Right forelimb (tissue), 1 donor: ENCODE data around the gene HIF1A.
"Not testable (repeated sequence)": the region's sequence is repeated elsewhere in the genome, so short reads cannot be mapped to it uniquely, and the experiment has no call there.

Experiments
- DNase-seq: peaks from one replicate; pipeline ENCODE4 v3.0.0-alpha.2; 2018

Gene HIF1A

DNA sequence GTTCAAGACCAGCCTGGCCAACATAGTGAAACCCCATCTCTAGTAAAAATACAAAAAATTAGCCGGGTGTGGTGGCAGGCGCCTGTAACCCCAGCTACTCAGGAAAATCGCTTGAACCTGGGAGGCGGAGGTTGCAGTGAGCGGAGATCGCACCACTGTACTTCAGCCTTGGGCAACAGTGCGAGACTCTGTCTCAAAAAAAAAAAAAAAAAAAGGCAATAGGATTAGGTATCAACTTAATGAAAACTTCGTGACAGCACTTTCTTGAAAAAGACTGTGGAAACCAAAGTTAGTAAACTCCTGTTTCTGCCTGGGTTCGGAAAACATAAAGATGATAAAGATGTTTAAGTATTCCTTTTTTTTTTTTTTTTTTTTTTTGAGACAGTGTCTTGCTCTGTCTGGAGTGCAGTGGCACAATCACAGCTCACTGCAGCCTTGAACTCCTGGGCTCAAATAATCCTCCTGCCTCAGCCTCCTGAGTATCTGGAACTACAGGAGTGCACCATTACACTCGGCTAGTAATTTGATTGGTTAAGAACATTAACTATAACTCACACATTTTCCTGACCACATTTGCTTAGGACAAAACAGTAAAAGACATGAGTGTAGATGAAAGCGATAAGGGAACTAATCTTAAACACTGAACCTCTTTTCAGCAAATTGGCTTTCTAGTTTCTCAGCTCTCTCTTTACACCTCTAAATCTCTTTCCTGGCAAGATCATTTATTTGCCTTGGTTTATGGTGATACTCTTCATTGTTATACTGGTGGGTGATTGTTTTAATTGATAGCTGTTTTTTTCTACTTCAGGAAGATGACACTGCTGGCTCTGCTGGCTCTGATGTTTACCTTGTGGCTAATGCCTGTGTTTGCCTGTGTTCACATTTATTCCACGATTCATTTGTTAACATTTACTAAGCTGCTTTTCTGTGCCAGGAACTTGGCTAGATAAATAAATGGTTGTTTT lies 15.8 kb downstream of the HIF1A start:
- DNase-seq: no peak

DNA sequence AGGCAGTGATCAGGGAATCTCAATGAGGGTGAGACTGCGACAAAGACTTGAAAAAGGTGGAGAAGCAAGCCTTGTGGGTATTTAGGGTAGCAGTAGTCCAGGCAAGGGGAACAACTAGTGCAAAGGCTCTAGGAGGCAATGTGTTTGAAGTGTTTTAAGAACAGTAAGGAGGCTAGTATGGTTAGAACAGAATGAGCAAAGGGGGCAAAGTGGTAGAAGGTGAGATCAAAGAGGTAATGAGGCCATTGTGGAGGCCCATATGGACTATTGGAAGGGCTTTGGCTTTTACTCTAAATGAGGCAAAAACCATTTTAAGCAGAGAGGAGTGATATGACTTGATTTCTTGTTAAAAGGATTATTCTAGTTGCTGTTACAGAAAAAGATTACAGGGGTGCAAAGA lies 16.8 kb downstream of the HIF1A start:
- no peak for DNase-seq

DNA sequence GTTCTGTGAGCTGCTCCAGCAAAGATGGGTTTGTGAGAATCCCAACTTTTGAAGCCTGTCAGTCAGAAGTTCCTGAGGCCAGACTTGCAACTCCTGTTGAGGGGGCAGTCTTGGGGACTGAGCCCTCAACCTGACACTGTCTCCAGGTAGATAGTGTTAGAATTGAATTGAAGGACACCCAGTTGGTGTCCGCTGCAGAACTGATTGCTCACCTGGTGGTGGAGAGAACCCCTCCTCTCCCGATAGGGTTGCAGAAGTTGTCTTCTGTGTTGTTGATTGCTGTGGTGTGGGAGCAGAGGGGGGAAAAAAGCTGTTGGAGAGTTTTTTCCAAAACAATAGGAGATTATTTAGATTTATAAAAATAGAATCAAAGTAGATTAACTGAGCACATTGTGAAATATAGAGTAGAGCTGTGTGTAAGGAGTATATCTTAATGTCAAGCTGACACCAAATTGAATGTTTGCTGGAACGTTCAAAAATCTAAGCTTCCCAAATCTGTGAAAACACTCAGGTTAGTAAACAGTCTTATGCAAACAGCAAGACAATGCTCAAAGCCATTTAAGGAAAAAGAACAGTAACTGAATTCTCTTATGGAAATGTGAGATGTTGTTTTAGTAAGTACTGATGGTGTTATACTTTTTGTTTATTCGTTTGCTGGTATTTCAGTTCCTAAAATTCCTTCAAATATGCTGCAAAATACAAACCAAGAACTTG lies 18.6 kb downstream of the HIF1A start:
- DNase-seq: no peak

DNA sequence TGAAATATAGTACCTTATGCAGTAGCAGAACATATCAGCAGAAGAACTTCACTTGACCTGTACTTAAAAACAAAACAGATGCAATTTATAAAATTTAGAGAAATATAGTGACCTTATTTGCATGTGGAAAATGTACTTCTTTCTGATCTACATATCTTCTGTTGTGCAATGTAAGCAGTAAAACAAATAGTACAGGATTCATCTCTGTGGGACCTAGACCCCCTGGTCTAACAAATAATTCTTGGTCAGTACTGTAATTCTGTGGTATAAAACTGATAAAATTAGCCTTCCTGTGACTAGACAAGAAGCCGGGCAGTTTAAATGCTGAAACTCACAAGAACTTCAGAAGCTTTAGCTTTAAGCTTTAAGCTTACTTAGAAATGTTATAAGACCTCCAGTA lies 21.6 kb downstream of the HIF1A start:
- DNase-seq: no peak

DNA sequence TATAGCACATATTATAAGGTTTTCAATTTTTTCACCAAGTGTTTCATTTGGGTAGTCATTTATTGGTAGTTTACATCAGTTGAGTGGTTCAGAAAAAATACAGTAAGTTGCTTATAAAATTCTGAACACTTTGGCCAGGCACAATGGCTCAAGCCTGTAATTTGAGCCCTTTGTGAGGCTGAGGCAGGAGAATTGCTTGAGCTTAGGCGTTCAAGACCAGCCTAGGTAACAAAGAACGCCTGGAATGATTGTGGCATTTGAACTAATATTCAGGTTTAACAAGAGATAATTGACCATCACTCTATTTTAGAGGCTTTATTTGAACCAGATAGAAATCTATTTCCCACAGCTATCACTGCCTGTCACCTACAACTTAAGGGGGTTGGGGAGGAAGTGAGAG lies 22.7 kb downstream of the HIF1A start:
- DNase-seq: no peak

DNA sequence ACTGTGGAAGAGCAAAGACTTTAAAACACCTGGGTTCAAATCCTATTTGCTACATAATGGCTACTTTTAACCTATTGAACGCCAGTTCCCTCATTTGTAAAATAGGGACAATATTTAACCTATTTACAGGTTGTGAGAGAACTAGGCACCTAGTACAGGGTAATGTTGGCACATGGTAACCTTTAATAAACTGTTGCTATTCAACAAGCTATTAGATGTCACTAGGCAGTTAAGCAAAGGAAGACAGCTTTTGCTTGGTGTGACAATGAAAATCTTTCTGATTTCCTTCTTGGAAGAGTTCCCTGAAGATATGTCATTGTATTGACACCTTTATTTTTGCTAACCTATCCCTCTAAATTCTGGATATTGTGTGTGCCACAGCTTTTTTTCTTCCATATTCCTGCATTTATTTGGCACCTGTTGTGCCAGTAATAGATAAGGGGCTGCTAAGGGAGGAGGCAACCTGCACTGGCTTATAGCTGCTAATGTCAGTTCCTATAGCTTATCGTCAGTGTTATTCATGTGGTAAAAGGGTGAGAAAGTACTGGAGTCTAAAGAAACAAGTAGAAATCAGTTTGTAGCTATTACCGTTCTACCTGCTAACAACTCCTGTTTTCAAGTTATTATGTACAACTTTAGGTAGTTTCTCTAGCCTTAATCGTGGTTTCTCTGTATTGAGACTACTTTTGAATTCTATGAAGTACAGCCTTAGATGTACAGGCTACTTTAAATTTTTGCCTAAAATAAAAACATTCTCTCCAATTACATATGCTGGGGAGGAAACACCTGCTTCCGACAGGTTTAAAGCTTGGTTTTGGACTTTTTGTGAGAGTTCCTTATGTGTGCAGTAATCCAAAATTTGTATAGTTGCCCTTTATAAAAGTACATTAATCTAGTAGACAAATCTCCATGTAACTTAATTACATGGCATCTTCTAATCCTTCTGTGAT lies 24.3 kb downstream of the HIF1A start:
- no peak for DNase-seq

DNA sequence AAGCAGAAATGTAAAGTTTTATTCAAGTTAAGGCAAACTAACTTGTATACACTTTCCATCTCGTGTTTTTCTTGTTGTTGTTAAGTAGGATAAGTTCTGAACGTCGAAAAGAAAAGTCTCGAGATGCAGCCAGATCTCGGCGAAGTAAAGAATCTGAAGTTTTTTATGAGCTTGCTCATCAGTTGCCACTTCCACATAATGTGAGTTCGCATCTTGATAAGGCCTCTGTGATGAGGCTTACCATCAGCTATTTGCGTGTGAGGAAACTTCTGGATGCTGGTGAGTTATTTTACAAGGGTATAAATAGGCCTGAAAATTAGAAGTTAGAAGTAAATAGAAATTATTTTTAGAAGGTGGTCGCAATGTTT lies 25.0 kb downstream of the HIF1A start:
- DNase-seq: no peak

DNA sequence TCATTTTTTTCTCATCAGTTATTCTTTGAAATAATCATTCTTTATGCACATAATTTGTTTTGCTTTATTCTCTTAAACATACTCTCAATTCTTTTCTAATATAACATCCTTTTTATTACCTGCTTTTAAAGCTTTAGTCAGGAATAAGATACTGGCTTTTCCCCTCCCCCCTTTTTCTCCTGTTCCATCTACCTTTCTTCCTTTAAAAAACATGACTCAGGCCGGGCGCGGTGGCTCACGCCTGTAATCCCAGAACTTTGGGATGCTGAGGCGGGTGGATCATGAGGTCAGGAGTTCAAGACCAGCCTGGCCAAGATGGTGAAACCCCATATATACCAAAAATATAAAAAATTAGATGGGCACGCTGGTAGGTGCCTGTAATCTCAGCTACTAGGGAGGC lies 25.4 kb downstream of the HIF1A start:
- no peak for DNase-seq

DNA sequence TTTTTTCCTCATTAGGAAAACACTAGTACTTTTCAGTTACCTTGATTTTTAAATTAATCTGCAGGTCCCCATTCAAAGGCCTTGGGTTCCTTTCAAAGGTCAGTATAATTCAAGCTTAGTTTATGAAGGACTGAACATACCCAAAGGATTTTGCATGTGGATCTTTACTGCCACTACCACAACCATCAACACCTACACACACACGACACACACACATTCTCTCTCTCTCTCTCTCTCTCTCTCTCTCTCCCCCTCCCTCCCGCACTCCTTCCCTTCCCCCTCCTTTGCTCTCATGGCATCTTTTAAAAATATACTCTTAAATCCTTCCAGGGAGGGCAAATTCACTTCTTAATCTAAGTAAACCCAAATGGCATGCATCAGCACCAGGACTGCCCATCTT lies 28.8 kb downstream of the HIF1A start:
- no peak for DNase-seq

DNA sequence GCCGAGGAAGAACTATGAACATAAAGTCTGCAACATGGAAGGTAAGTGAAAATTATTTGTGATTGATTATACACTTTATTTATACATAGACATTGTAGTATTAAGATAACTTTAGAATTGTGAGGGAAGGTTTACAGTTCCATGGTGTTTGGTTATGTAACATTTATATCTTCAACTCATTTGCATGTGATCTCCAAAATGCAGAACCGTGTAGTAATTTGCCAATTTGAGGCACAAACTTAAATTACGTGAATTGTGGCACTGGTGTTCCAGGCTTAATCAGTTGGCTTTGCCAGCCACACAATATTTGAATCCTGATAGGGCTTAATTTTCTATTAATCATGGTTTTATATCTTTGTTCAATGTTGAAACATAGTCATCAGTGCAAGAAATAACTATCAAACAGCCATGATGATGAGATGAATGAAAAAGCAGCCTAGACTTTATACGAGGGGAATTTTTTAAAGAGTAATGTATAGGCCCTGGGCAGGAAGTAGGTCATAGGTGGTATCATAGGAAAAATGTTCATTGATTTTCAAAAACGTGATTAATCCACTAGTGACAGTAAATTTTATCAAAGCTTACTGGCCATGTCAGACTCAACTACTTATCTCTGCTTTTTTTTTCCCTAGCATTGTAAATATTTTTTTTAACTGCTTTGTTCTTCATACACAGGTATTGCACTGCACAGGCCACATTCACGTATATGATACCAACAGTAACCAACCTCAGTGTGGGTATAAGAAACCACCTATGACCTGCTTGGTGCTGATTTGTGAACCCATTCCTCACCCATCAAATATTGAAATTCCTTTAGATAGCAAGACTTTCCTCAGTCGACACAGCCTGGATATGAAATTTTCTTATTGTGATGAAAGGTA lies 31.7 kb downstream of the HIF1A start:
- no peak for DNase-seq

DNA sequence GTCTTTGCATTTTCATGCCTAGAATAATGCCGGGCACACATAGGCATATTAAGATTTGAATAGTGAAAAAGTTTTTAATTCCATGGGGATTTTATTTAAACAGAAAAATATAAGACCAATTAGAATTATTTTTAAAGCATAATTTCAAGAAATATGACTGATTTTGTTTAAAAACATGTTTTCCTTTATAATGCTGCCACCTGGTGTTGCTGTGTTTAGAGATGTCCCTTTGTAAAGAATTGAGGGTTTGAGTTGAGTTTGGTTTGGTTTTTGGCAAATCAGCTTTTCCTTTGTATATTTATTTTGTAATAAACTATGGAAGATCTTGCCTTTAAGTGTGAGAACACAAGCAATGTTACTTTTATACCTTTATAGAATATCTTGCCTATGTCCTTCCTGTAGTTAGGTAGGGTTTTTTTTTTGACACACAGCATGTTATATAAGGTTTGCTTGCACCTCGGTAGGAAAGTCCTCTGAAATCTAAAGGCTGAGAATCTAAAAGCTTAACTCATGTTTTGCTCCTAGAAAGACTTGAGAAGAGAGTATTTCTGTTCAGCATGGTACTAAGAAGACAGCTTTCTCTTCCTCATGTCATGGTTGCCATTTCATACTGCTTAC lies 35.6 kb downstream of the HIF1A start:
- no peak for DNase-seq

DNA sequence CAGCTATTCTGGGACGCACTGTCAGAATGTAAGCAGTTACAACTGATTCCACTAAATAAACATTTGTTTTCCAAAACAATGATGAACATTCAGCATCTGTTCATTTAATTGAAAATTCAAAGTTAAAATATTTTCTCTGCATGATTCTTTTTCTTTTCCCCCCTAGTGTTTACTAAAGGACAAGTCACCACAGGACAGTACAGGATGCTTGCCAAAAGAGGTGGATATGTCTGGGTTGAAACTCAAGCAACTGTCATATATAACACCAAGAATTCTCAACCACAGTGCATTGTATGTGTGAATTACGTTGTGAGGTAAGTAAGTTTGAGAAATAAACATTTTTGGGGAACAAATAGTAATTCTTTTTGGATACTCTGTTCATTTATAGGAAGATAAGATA lies 38.7 kb downstream of the HIF1A start:
- no peak for DNase-seq

DNA sequence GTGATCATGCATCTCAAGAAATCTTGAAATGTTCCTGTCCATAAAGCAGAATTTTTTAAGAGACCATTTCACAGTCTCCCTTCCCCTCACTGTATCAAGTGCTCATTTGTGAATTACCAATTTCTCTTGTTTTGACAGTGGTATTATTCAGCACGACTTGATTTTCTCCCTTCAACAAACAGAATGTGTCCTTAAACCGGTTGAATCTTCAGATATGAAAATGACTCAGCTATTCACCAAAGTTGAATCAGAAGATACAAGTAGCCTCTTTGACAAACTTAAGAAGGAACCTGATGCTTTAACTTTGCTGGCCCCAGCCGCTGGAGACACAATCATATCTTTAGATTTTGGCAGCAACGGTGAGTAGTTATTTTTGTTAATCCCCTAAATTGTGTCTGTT lies 41.4 kb downstream of the HIF1A start:
- no peak for DNase-seq

DNA sequence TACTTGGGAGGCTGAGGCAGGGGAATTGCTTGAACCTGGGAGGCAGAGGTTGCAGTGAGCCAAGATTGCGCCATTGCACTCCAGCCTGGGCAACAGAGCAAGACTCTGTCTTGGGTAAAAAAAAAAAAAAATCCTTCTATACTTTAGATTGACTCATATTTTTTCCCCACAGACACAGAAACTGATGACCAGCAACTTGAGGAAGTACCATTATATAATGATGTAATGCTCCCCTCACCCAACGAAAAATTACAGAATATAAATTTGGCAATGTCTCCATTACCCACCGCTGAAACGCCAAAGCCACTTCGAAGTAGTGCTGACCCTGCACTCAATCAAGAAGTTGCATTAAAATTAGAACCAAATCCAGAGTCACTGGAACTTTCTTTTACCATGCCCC lies 42.6 kb downstream of the HIF1A start:
- no peak for DNase-seq

DNA sequence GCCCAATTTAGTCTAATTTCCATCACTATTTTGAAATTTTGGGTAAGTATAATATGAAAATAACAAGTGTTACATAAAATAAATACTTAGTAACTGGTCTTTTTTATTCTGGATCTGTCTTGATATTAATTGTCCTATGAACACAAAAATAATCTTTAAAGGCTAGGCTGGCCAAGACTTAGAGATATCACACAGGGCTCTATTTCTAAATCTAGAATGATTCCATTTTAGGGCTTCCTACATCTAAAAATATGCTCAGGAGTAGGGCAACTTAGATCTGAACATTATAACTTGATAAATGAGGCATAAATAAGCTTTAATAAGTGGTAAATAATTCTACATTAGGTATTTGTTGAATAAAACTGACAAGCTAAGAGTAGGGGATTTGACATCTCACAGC lies 43.8 kb downstream of the HIF1A start:
- DNase-seq: no peak

DNA sequence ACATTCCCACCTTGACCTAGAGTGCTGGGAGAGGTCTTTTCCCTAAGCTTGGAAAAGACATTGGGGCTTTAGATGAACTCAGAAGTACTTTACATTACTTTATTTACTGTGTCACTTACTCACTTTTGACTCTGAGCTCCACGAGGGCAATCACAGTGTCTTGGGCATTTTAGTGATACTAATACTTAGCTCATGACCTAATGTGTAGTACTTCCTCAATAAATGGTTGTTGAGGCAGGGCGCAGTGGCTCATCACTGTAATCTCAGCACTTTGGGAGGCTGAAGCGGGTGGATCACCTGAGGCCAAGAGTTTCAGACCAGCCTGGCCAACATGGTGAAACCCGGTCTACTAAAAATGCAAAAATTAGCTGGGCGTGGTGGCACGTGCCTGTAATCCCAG lies 47.1 kb downstream of the HIF1A start:
- DNase-seq: no peak

DNA sequence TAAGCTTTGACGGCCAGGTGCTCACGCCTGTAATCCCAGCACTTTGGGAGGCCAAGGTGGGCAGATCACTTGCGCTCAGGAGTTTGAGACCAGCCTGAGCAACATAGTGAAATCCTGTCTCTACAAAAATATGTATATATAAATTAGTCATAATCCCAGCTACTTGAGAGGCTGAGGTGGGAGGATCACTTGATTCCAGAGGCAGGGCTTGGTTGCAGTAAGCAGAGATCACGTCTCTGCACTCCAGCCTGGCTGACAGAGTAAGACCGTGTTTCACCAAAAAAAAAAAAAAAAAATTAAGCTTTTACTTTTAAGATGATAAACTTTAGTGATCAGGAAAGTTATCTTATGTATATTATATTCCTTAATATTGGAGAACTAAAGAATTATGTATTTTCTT lies 48.9 kb downstream of the HIF1A start:
- DNase-seq: no peak

DNA sequence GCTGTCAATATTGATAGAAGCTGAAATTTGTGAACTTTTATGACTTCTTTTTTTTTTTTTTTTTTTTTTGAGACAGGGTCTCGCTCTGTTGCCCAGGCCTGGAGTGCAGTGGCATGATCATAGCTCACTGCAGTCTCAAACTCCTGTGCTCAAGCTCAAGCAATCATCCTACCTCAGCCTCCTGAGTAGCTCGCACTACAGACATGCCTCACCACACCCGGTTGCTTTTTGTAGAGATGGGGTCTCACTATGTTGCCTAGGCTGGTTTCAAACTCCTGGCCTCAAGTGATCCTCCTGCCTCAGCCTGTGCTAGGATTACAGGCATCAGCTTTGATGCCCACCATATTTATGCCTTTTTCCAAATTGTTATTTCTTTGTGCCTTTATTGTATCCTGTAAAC lies 51.0 kb downstream of the HIF1A start:
- DNase-seq: not testable (repeated sequence)

DNA sequence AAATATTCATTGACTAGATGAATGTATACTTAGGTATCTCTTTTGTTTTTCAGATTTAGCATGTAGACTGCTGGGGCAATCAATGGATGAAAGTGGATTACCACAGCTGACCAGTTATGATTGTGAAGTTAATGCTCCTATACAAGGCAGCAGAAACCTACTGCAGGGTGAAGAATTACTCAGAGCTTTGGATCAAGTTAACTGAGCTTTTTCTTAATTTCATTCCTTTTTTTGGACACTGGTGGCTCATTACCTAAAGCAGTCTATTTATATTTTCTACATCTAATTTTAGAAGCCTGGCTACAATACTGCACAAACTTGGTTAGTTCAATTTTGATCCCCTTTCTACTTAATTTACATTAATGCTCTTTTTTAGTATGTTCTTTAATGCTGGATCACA lies 51.6 kb downstream of the HIF1A start:
- DNase-seq: no peak

DNA sequence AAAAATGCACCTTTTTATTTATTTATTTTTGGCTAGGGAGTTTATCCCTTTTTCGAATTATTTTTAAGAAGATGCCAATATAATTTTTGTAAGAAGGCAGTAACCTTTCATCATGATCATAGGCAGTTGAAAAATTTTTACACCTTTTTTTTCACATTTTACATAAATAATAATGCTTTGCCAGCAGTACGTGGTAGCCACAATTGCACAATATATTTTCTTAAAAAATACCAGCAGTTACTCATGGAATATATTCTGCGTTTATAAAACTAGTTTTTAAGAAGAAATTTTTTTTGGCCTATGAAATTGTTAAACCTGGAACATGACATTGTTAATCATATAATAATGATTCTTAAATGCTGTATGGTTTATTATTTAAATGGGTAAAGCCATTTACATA lies 52.0 kb downstream of the HIF1A start:
- no peak for DNase-seq

DNA sequence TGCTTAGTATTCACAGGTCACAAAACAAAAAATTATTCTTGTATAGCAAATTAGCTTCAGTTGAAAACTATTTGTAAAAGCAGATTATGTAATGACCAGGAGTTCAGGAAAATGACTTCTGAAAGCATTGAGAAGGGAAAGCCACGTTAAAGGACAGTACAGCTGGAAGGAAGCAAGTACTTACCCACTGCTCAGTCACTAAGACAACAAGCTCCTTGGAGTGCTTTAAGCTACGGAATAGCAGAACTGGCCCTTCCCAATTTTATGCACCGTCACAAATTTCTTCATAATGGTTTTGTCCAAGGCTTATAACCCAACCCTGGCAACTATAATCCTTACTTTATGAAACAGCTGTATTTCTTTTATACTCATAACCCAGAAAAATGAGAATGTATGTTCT lies 54.0 kb downstream of the HIF1A start:
- no peak for DNase-seq

DNA sequence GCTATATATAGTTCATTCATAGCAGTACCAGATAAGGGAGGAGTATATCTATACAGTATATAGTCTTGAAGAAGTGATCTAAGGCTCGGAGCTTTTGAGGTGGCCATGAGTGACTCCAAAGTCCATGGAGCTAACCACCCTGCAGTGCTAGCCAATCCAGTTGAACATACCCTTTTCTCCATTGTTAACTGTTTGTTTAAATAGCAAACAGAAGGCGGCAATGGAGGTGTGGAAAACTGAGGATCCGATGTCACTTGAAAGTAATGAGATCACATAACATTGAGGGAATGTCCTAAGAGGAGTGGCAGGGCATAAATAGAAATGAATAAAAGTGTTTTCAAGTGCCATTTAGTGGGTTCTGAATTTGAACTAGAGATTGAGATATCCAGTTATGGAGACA lies 54.6 kb downstream of the HIF1A start:
- DNase-seq: no peak
